Right atrium auricular region (tissue), 2 donors: Measurements from ENCODE around the gene HAUS8. TPM values are rescaled to one million over a fixed set of nuclear protein-coding genes. Genes with fewer than 3 reads are reported as not detected.
A peak's percentile ranks its signal among the peaks of the same experiment; 100 is the strongest.
"Not testable (repeated sequence)": the region's sequence is repeated elsewhere in the genome, so short reads cannot be mapped to it uniquely, and the experiment has no call there.

Experiments
- DNase-seq: peaks from one replicate; pipeline ENCODE4 v3.0.0-alpha.2; 2019; ENCODE audit warnings: low spot score
- H3K27ac ChIP-seq, 2 donors: fragments of 200-600 bp; sonication (generic); 1 replicate in 1 of 2; 2 replicates in 1 of 2; pipeline ENCODE4 v1.5.1; 2016 to 2019
- H3K27me3 ChIP-seq, 2 donors: fragments of 200-600 bp; sonication (generic); one replicate each; pipeline versions ENCODE4 v1.5.1 to v1.6.0; 2017 to 2019
- H3K36me3 ChIP-seq: fragments of 200-600 bp; sonication (generic); one replicate; pipeline ENCODE4 v1.5.1; 2016
- H3K4me1 ChIP-seq, 2 donors: fragments of 200-600 bp; sonication (generic); one replicate each; pipeline versions ENCODE4 v1.5.1 to v1.6.0; 2017 to 2019
- H3K4me3 ChIP-seq, 2 donors: fragments of 200-600 bp; sonication (generic); 1 replicate in 1 of 2; 2 replicates in 1 of 2; pipeline ENCODE4 v1.5.1; 2017 to 2019; ENCODE audit warnings: mild to moderate bottlenecking in 1 of 2, moderate library complexity in 1 of 2
- H3K9me3 ChIP-seq, 2 donors: fragments of 200-600 bp; sonication (generic); one replicate each; pipeline ENCODE4 v1.5.1; 2019
- total RNA-seq, 2 donors: library from RNA; depleted of rRNA; stranded (reverse); fragments of >200 nt; gene quantifications; one replicate each; pipeline ENCODE4 v1.1.0, GENCODE V29; 2016
- TF ChIP-seq, protein P1 (sequence below), 2 donors: fragments of 200-600 bp; sonication (generic); IDR thresholded peaks; one replicate each; pipeline ENCODE4 v1.5.1; 2019; ENCODE audit warnings: antibody characterized with exemption in 2 of 2

Gene HAUS8
- total RNA-seq, 2 donors from 2014 or later: 2.5 to 5.0 TPM

DNA sequence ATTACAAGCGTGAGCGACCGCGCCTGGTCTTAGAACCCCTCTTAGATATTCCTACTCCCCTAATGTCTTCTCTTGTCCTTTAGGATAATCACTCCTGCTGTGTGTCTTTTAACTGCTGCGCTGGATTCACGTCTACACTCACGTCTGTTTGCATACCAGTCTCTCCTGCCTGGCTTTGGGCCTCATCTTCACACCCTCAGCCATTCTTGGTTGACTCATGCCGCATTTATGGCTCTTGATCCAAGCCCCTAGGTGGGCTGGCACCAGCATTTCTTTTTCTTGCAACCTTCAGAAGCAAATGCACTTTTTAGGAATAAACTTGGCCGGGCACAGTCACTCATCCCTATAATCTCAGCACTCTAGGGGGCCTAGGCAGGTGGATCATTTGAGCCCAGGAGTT, 23.1 kb upstream of the HAUS8 start:
- H3K4me3 ChIP-seq: no peak overlapping the region
- no peaks in the 10 kb centered on the region for H3K9me3 ChIP-seq
- peak overlapping the region in 1 of 2 donors; percentile 42 for H3K27ac ChIP-seq
- no peak for DNase-seq
- H3K27me3 ChIP-seq: no peaks in the 10 kb centered on the region
- H3K36me3 ChIP-seq: peaks cover 21% of the 10 kb centered on the region
- TF ChIP-seq, protein P1, sequence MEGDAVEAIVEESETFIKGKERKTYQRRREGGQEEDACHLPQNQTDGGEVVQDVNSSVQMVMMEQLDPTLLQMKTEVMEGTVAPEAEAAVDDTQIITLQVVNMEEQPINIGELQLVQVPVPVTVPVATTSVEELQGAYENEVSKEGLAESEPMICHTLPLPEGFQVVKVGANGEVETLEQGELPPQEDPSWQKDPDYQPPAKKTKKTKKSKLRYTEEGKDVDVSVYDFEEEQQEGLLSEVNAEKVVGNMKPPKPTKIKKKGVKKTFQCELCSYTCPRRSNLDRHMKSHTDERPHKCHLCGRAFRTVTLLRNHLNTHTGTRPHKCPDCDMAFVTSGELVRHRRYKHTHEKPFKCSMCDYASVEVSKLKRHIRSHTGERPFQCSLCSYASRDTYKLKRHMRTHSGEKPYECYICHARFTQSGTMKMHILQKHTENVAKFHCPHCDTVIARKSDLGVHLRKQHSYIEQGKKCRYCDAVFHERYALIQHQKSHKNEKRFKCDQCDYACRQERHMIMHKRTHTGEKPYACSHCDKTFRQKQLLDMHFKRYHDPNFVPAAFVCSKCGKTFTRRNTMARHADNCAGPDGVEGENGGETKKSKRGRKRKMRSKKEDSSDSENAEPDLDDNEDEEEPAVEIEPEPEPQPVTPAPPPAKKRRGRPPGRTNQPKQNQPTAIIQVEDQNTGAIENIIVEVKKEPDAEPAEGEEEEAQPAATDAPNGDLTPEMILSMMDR (IDR thresholded peaks at IDR 0.05): no peak
- peaks cover 0 to 46% of the 10 kb centered on the region in 2 donors for H3K4me1 ChIP-seq

DNA sequence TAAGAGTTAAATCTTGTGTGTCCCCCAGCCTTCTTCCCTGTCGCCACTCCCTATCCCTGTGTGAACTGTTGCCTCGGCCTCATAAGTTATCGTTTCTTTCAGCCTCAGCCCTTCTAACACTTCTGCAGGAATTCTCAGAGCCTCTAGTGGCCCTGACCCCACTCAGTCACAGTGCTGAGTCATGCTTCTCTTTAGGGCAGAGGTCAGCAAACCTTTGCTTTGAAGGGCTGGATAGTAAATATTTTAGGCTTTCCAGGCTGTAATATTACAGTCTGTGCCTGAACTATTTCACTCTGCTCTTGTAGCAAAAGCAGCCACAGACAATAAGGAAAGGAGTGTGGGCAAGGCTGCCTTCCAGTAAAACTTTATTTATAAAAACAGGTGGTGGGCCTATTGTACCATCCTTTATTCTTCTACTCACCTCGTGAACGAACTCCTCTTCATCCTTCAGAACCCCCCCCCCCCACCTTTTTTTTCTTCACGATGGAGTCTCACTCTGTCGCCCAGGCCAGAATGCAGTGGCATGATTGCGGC, 22.4 kb upstream of the HAUS8 start:
- H3K27ac ChIP-seq: peak overlapping the region; percentile 42 to 52
- H3K36me3 ChIP-seq: peaks cover 14% of the 10 kb centered on the region
- no peak for DNase-seq
- H3K27me3 ChIP-seq: no peaks in the 10 kb centered on the region
- no peak overlapping the region for H3K4me3 ChIP-seq
- no peaks in the 10 kb centered on the region for H3K9me3 ChIP-seq
- TF ChIP-seq, protein P1 (IDR thresholded peaks at IDR 0.05): no peak
- peaks cover 0 to 46% of the 10 kb centered on the region in 2 donors for H3K4me1 ChIP-seq

DNA sequence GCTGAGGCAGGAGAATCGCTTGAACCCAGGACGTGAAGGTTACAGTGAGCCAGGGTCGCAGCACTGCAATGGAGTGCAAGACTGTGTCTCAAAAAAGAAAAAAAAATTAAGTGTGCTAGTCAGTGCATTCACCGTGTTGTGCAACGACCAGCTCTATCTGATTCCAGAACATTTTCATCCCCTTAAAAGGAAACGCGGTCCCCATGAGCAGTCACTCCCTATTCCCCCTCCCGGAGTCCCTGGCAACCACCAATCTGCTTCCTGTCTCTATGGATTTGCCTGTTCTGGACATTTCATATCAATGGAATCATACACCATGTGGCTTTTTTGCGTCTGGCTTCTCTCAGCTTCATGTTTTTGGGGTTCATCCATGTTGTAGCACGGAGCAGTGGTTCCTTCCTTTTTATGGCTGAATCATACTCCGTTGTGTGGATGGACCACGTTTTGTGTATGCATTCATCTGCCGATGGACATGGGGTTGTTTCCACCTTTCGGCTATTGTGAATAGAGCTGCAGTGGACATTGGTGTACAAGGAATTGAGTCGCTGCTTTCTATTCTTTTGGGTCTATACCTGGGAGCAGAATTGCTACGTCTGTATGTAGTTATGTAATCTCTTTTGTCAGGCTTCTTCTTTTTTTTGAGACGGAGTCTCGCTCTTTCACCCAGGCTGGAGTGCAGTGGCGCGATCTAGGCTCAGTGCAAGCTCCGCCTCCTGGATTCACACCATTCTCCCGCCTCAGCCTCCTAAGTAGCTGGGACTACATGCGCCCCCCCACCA, 20.1 kb upstream of the HAUS8 start:
- DNase-seq: peak; percentile 90
- Histone ChIP-seq H3K4me1 (peaks cover 0 to 62% of the 10 kb centered on the region in 2 donors), H3K4me3 (no peak overlapping the region), H3K36me3 (no peaks in the 10 kb centered on the region), H3K9me3 (no peaks in the 10 kb centered on the region), H3K27ac (peak overlapping the region; percentile 62 to 75), H3K27me3 (no peaks in the 10 kb centered on the region)
- TF ChIP-seq, protein P1 (IDR thresholded peaks at IDR 0.05): no peak

DNA sequence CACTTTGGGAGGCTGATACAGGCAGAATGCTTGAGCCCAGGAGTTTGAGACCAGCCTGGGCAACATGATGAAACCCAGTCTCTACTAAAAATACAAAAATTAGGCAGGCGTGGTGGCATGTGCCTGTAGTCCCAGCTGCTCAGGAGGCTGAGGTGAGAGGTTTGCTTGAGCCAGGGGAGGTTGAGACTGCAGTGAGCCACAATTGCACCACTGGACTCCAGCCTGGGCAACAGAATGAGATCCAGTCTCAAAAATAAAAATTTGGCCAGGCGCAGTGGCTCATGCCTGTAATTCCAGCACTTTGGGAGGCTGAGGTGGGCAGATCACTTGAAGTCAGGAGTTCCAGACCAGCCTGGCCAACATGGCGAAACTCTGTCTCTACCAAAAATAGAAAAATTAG, 19.4 kb upstream of the HAUS8 start:
- peaks cover 0 to 64% of the 10 kb centered on the region in 2 donors for H3K4me1 ChIP-seq
- DNase-seq, H3K36me3 ChIP-seq, H3K9me3 ChIP-seq, H3K27me3 ChIP-seq, H3K4me3 ChIP-seq: not testable (repeated sequence)
- peak overlapping the region; percentile 62 to 75 for H3K27ac ChIP-seq

DNA sequence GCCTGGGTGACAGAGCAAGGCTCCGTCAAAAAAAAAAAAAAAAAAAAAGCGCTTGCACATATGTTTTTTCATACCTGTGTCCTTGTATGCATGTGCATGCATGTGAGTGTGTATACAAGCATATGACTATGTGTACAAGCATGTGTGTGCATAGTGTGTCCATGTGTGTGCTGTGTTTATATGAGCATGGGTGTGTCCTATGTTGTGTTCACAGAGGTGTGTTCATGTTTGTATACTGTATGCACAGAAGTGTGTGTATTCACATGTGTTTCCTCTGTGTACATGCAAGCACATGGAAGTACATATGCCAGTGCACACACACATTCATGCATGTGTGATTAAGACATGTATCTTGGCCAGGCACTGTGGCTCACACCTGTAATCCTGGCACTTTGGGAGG, 17.4 kb upstream of the HAUS8 start:
- H3K27me3 ChIP-seq: no peaks in the 10 kb centered on the region
- TF ChIP-seq, protein P1 (IDR thresholded peaks at IDR 0.05): no peak
- no peak for DNase-seq
- no peak overlapping the region for H3K27ac ChIP-seq
- no peaks in the 10 kb centered on the region for H3K9me3 ChIP-seq
- peaks cover 0 to 67% of the 10 kb centered on the region in 2 donors for H3K4me1 ChIP-seq
- no peaks in the 10 kb centered on the region for H3K36me3 ChIP-seq
- H3K4me3 ChIP-seq: no peak overlapping the region

DNA sequence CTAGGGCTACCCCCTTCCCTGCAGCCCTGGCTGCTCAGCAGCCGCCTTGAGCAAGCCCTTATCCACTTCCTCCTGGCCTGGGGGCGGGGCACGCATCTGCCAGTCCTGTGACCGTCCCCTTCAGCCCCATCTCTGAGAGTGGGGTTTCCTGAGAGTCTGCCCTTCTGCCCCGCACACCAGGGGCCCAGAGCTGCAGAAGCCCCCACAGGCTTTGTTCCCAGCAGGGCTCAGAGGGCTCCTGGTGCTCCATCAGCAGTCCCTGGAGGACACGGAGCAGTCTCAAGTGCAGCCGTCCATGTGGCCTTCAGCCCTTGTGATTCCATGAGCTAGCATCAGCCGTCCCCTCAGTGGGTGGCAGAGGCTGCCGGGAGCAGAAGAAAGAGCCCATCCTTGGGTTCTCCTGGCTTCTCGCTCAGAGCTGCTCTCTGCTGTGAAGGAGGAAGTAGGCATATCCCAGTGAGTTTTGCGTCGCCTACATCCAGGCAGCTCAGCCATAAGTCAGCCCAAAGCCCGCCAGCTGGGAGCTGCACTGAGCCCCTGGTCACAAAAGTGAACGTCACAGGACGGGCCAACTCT, 16.6 kb upstream of the HAUS8 start:
- H3K36me3 ChIP-seq: no peaks in the 10 kb centered on the region
- H3K9me3 ChIP-seq: no peaks in the 10 kb centered on the region
- H3K4me1 ChIP-seq: peaks cover 0 to 58% of the 10 kb centered on the region in 2 donors
- H3K4me3 ChIP-seq: no peak overlapping the region
- no peak for DNase-seq
- H3K27ac ChIP-seq: peak overlapping the region in 1 of 2 donors; percentile 10
- TF ChIP-seq, protein P1 (IDR thresholded peaks at IDR 0.05): no peak
- H3K27me3 ChIP-seq: no peaks in the 10 kb centered on the region
